Lung (tissue), 12 donors: ENCODE measurements around the gene ALLC. TPM values are rescaled to one million over a fixed set of nuclear protein-coding genes. Genes with fewer than 3 reads are reported as not detected.

Experiments
- ATAC-seq: fragments of 200-7000 bp; cut with Tn5 transposase; one replicate; pipeline ENCODE4 v1.9.1; 2020; ENCODE audit warnings: moderate number of reproducible peaks; ENCODE audit not compliant: insufficient read depth, low FRiP score
- DNase-seq, 3 donors: peaks; one replicate each; pipeline ENCODE4 v3.0.0-alpha.2; 2013 to 2017
- H3K27ac ChIP-seq, 2 donors: one replicate each; pipeline ENCODE4 v1.5.1; 2013; ENCODE audit warnings: mild to moderate bottlenecking in 2 of 2, moderate library complexity in 2 of 2, control low read depth in 1 of 2, inconsistent platforms in 1 of 2, low read depth in 1 of 2, low read length in 1 of 2
- H3K27me3 ChIP-seq, 3 donors: one replicate each; pipeline ENCODE4 v1.5.1; 2013; ENCODE audit warnings: low read length in 2 of 3; ENCODE audit not compliant: control insufficient read depth in 3 of 3, insufficient read depth in 3 of 3
- H3K36me3 ChIP-seq, 4 donors: one replicate each; pipeline ENCODE4 v1.5.1; 2013; ENCODE audit warnings: low read length in 4 of 4, mild to moderate bottlenecking in 1 of 4, moderate library complexity in 1 of 4; ENCODE audit not compliant: control insufficient read depth in 4 of 4, insufficient read depth in 4 of 4
- H3K4me1 ChIP-seq, 5 donors: one replicate each; pipeline ENCODE4 v1.5.1; 2013; ENCODE audit warnings: low read length in 5 of 5, mild to moderate bottlenecking in 2 of 5, moderate library complexity in 1 of 5; ENCODE audit not compliant: control insufficient read depth in 5 of 5, insufficient read depth in 5 of 5
- H3K4me3 ChIP-seq: one replicate; pipeline ENCODE4 v1.5.1; 2013; ENCODE audit warnings: mild to moderate bottlenecking, control low read depth, moderate library complexity
- H3K9ac ChIP-seq, 2 donors: one replicate each; pipeline ENCODE4 v1.5.1; 2013; ENCODE audit warnings: low read length in 2 of 2, control low read depth in 1 of 2; ENCODE audit not compliant: insufficient read depth in 1 of 2
- H3K9me3 ChIP-seq, 4 donors: one replicate each; pipeline ENCODE4 v1.5.1; 2013; ENCODE audit warnings: low read length in 3 of 4, mild to moderate bottlenecking in 1 of 4, moderate library complexity in 1 of 4; ENCODE audit not compliant: control insufficient read depth in 4 of 4, insufficient read depth in 3 of 4
- CTCF ChIP-seq: IDR thresholded peaks from 2 replicates; pipeline ENCODE4 v1.5.1; 2012; ENCODE audit warnings: mild to moderate bottlenecking; ENCODE audit errors: control extremely low read depth, extremely low read depth
- WGBS, 2 donors: extraction: QIAGEN DNeasy Blood & Tissue Kit; methylation state at CpG; one replicate each; pipeline ENCODE4 v1.1.7; 2013; 5-methylcytosine and 5-hydroxymethylcytosine counted together
- polyA plus RNA-seq, 2 donors: library from polyadenylated mRNA; stranded (reverse); fragments of 200-250 nt; gene quantifications; one replicate each; pipeline ENCODE4 v1.2.1, GENCODE V29; 2013
- total RNA-seq, 2 donors: library from RNA; depleted of rRNA in 1 of 2; stranded (reverse); fragments of >200 nt in 1 of 2; gene quantifications; one replicate each; pipeline ENCODE4 v1.2.1, GENCODE V29; 2014 to 2021
- donor health status: control.
- donor health status: control.
- donor health status: Bipolar disorder and iron deficiency.
- donor health status: healthy.
- donor health status: DM: yes; HTN: yes; CAD: no.

ALLC gene
- total and polyA plus RNA-seq, 4 donors: 0.06 TPM; not detected in 3

GRCh38 chr2:3662239-3662638, 4.2 kb downstream of the ALLC start:
- WGBS, 2 donors: 80 to 86% methylated on average over 6 of the region's 6 CpGs
- no peak for DNase-seq
- Histone ChIP-seq H3K9ac (no peak overlapping the region), H3K27me3 (peaks cover 0 to 2% (median 0%) of the 10 kb centered on the region in 3 donors), H3K4me3 (no peak overlapping the region), H3K36me3 (no peaks in the 10 kb centered on the region), H3K27ac (no peak overlapping the region), H3K9me3 (no peaks in the 10 kb centered on the region), H3K4me1 (peaks cover 0 to 22% (median 6%) of the 10 kb centered on the region in 5 donors)
- no peak for ATAC-seq
- no peak for TF ChIP-seq CTCF

- no peak for DNase-seq
- peaks cover 0 to 3% (median 2%) of the 10 kb centered on the region in 3 donors for H3K27me3 ChIP-seq
- H3K9ac ChIP-seq: no peak overlapping the region
- H3K27ac ChIP-seq: no peak overlapping the region
- no peaks in the 10 kb centered on the region for H3K36me3 ChIP-seq
- no peak for ATAC-seq
- H3K9me3 ChIP-seq: no peaks in the 10 kb centered on the region
- H3K4me3 ChIP-seq: no peak overlapping the region
- H3K4me1 ChIP-seq: peaks cover 0 to 16% (median 6%) of the 10 kb centered on the region in 5 donors
- 74 to 80% methylated on average over 3 of the region's 3 CpGs for WGBS, 2 donors
- no peak for TF ChIP-seq CTCF
Measured at GRCh38 chr2:3664118-3664517, 6.1 kb downstream of the ALLC start.

- TF ChIP-seq CTCF: no peak
- no peak for ATAC-seq
- H3K9me3 ChIP-seq: no peaks in the 10 kb centered on the region
Measured at GRCh38 chr2:3664925-3665324, 6.9 kb downstream of the ALLC start.

GRCh38 chr2:3665886-3666612, 8.0 kb downstream of the ALLC start:
- no peak overlapping the region for H3K9ac ChIP-seq
- H3K9me3 ChIP-seq: no peaks in the 10 kb centered on the region
- DNase-seq (no peak), ATAC-seq (no peak)
- H3K4me3 ChIP-seq: no peak overlapping the region
- WGBS, 2 donors: 84 to 90% methylated on average over 16 of the region's 16 CpGs
- H3K4me1 ChIP-seq: peaks cover 0 to 6% (median 3%) of the 10 kb centered on the region in 5 donors
- H3K27me3 ChIP-seq: peaks cover 0 to 3% (median 2%) of the 10 kb centered on the region in 3 donors
- no peak overlapping the region for H3K27ac ChIP-seq
- H3K36me3 ChIP-seq: no peaks in the 10 kb centered on the region
- TF ChIP-seq CTCF: no peak

More at GRCh38 chr2:3664925-3665324, 6.9 kb downstream of the ALLC start:
- no peak for DNase-seq
- no peak overlapping the region for H3K27ac ChIP-seq
- no peaks in the 10 kb centered on the region for H3K36me3 ChIP-seq
- no peak overlapping the region for H3K4me3 ChIP-seq
- WGBS, 2 donors: 84 to 87% methylated on average over 8 of the region's 8 CpGs
- H3K27me3 ChIP-seq: peaks cover 0 to 3% (median 2%) of the 10 kb centered on the region in 3 donors
- no peak overlapping the region for H3K9ac ChIP-seq
- peaks cover 0 to 8% (median 3%) of the 10 kb centered on the region in 5 donors for H3K4me1 ChIP-seq
